Caco-2 (cell line): Measurements from ENCODE around the gene TENM3. TPM values are rescaled to one million over a fixed set of nuclear protein-coding genes. Genes with fewer than 3 reads are reported as not detected.

Experiments
- BruUV-seq: library from RNA; stranded (reverse); fragments of 400-500 nt; replicated peaks from 2 replicates; lab custom pipeline; 2021; lab: Mats Ljungman, UMichigan
- CTCF ChIA-PET: fragments of 300-600 bp; sonication (Branson Sonifier 250); formaldehyde crosslinking; loops from one replicate; lab custom pipeline; 2022; ENCODE audit warnings: antibody characterized with exemption; lab: Charles Lee
- POLR2A ChIA-PET: fragments of 300-600 bp; sonication (Branson Sonifier 250); formaldehyde crosslinking; loops from one replicate; lab custom pipeline; 2022; ENCODE audit warnings: antibody characterized with exemption; lab: Charles Lee
- DNase-seq, 2 experiments: peaks; one replicate each; pipeline versions ENCODE4 v3.0.0 to v3.0.0-alpha.2; 2020 to 2022
- H3K27me3 ChIP-seq: replicated peaks from 2 replicates; pipeline ENCODE4 v1.6.0; 2011; ENCODE audit warnings: low read length; ENCODE audit not compliant: control insufficient read depth, insufficient read depth
- H3K36me3 ChIP-seq: 2 replicates; pipeline ENCODE4 v1.5.1; 2011; ENCODE audit warnings: low read length; ENCODE audit not compliant: control insufficient read depth, insufficient read depth
- H3K4me1 ChIP-seq: fragments of 250-450 bp; sonication (Bioruptor Pico); 2 replicates; pipeline ENCODE4 v1.5.1; 2020; ENCODE audit warnings: mild to moderate bottlenecking
- H3K4me3 ChIP-seq: 2 replicates; pipeline ENCODE4 v1.5.1; 2011; ENCODE audit warnings: low read depth, mild to moderate bottlenecking, control low read depth, low read length
- H3K9me3 ChIP-seq: fragments of 250-450 bp; sonication (Bioruptor Pico); 2 replicates; pipeline ENCODE4 v1.5.1; 2020; ENCODE audit warnings: mild to moderate bottlenecking, moderate library complexity
- H3K27ac Mint-ChIP-seq: one replicate; pipeline ENCODE4 v1.8.0; 2022; ENCODE audit warnings: mixed read lengths; ENCODE audit not compliant: unreplicated experiment
- H3K27me3 Mint-ChIP-seq: one replicate; pipeline ENCODE4 v1.8.0; 2022; ENCODE audit warnings: mixed read lengths; ENCODE audit not compliant: insufficient read depth, unreplicated experiment
- H3K36me3 Mint-ChIP-seq: one replicate; pipeline ENCODE4 v1.8.0; 2022; ENCODE audit warnings: mild to moderate bottlenecking, mixed read lengths; ENCODE audit not compliant: insufficient read depth, unreplicated experiment
- H3K4me1 Mint-ChIP-seq: one replicate; pipeline ENCODE4 v1.8.0; 2022; ENCODE audit warnings: low read depth, mixed read lengths; ENCODE audit not compliant: unreplicated experiment
- H3K4me3 Mint-ChIP-seq: one replicate; pipeline ENCODE4 v1.8.0; 2022; ENCODE audit warnings: mild to moderate bottlenecking, moderate library complexity, mixed read lengths; ENCODE audit not compliant: unreplicated experiment
- H3K9me3 Mint-ChIP-seq: one replicate; pipeline ENCODE4 v1.8.0; 2022; ENCODE audit warnings: mixed read lengths; ENCODE audit not compliant: unreplicated experiment
- CTCF ChIP-seq, 2 experiments: fragments of 200-600 bp in 1 of 2; IDR thresholded peaks; 1 replicate in 1 of 2; 2 replicates in 1 of 2; pipeline versions ENCODE4 v1.5.1 to v1.8.0; 2011 to 2022; ENCODE audit warnings: antibody characterized with exemption in 1 of 2, control low read depth in 1 of 2, inconsistent platforms in 1 of 2, low read depth in 1 of 2, low read length in 1 of 2, mild to moderate bottlenecking in 1 of 2, moderate library complexity in 1 of 2; ENCODE audit not compliant: insufficient read depth in 1 of 2, severe bottlenecking in 1 of 2, unreplicated experiment in 1 of 2
- intact Hi-C: fragments of 100-400 bp; cut with micrococcal nuclease; formaldehyde crosslinking; loops from one replicate; pipeline ENCODE4 v1.10.0; 2022; ENCODE audit not compliant: unreplicated experiment
- total RNA-seq: library from RNA; stranded (reverse); gene quantifications from 2 replicates; pipeline ENCODE4 v1.2.3, GENCODE V29; 2022

TENM3 gene
- total RNA-seq, 1 experiment from 2014 or later, result 94.7 TPM

GRCh38 chr4:182698212-182698611 lies 455.0 kb downstream of the TENM3 start:
- H3K4me1 Mint-ChIP-seq, result no peaks in the 10 kb centered on the region
- POLR2A ChIA-PET, result no interaction called here
- CTCF ChIA-PET, result no interaction called here
- H3K27me3 ChIP-seq, result no peaks in the 10 kb centered on the region
- H3K4me1 ChIP-seq, result no peaks in the 10 kb centered on the region
- no peaks in the 10 kb centered on the region for H3K27me3 Mint-ChIP-seq
- intact Hi-C loops, result no loop called here
- no peak for TF ChIP-seq CTCF (IDR thresholded peaks at IDR 0.05; ENCODE audit: insufficient read depth in 1 of 2, low read depth in 1 of 2, low read length in 1 of 2, severe bottlenecking in 1 of 2, unreplicated experiment in 1 of 2)
- H3K36me3 ChIP-seq, result no peaks in the 10 kb centered on the region
- no peak overlapping the region for H3K4me3 ChIP-seq
- H3K9me3 ChIP-seq, result no peaks in the 10 kb centered on the region
- DNase-seq, result no peak
- no peaks in the 10 kb centered on the region for H3K9me3 Mint-ChIP-seq
- peaks cover 27% of the 10 kb centered on the region for H3K36me3 Mint-ChIP-seq
- H3K4me3 Mint-ChIP-seq, result no peak overlapping the region
- BruUV-seq, result no TSS peak
- H3K27ac Mint-ChIP-seq, result no peak overlapping the region

GRCh38 chr4:182699201-182699600 lies 456.0 kb downstream of the TENM3 start:
- Histone ChIP-seq H3K4me1 (no peaks in the 10 kb centered on the region), H3K27me3 (no peaks in the 10 kb centered on the region), H3K9me3 (no peaks in the 10 kb centered on the region), H3K4me3 (no peak overlapping the region), H3K36me3 (no peaks in the 10 kb centered on the region)
- Mint-ChIP-seq H3K4me1 (no peaks in the 10 kb centered on the region), H3K27ac (no peak overlapping the region), H3K27me3 (no peaks in the 10 kb centered on the region), H3K4me3 (no peak overlapping the region), H3K9me3 (no peaks in the 10 kb centered on the region), H3K36me3 (peaks cover 28% of the 10 kb centered on the region)
- DNase-seq, result no peak
- CTCF ChIA-PET, result no interaction called here
- no peak for TF ChIP-seq CTCF (IDR thresholded peaks at IDR 0.05; ENCODE audit: insufficient read depth in 1 of 2, low read depth in 1 of 2, low read length in 1 of 2, severe bottlenecking in 1 of 2, unreplicated experiment in 1 of 2)
- POLR2A ChIA-PET, result no interaction called here
- intact Hi-C loops, result no loop called here
- no TSS peak for BruUV-seq

GRCh38 chr4:182699795-182700194 lies 456.6 kb downstream of the TENM3 start:
- ChIA-PET CTCF (no interaction called here), POLR2A (no interaction called here)
- H3K9me3 ChIP-seq, result no peaks in the 10 kb centered on the region
- intact Hi-C loops, result no loop called here
- H3K4me3 ChIP-seq, result no peak overlapping the region
- Mint-ChIP-seq H3K36me3 (peaks cover 22% of the 10 kb centered on the region), H3K4me3 (no peak overlapping the region), H3K4me1 (no peaks in the 10 kb centered on the region), H3K27me3 (no peaks in the 10 kb centered on the region), H3K9me3 (no peaks in the 10 kb centered on the region), H3K27ac (no peak overlapping the region)
- no peaks in the 10 kb centered on the region for H3K4me1 ChIP-seq
- no peak for DNase-seq
- no peak for TF ChIP-seq CTCF (IDR thresholded peaks at IDR 0.05; ENCODE audit: insufficient read depth in 1 of 2, low read depth in 1 of 2, low read length in 1 of 2, severe bottlenecking in 1 of 2, unreplicated experiment in 1 of 2)
- BruUV-seq, result no TSS peak
- H3K36me3 ChIP-seq, result no peaks in the 10 kb centered on the region
- no peaks in the 10 kb centered on the region for H3K27me3 ChIP-seq
